DMS79 treated with DMSO at 0.1 percent for 48 hours (cell line): ENCODE measurements around the gene MAP2K3.

Source experiments
- DNase-seq: peaks from one replicate; lab custom pipeline; 2025; lab: John Stamatoyannopoulos, UW

The MAP2K3 gene

GRCh38 chr17:21252796-21253645 is 31.5 kb upstream of the MAP2K3 start, which contains the start of gene NATD1:
Gene NATD1 (minus strand): TSS chr17:21253410. CDS start chr17:21253264, 146 bp downstream.
- DNase-seq = peak; percentile 17

GRCh38 chr17:21253646-21254441 is 30.7 kb upstream of the MAP2K3 start:
- DNase-seq = no peak

DNA sequence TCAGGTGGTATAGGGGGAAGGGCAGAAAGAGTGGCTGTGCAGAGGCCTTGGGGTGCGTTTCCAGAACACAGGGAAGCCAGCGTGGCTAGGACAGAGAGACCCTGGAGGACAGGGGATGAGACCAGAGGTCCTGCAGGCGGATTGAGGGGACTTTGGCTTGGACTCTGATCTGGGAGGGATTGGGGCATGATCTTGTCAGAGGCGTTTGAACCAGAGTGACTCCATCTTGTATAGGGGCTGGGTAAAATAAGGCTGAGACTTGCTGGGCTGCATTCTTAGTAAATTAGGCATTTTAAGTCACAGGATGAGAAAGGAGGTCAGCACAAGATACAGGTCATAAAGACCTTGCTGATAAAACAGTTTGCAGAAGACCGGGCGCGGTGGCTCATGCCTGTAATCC is 25.9 kb upstream of the MAP2K3 start:
- no peak for DNase-seq

DNA sequence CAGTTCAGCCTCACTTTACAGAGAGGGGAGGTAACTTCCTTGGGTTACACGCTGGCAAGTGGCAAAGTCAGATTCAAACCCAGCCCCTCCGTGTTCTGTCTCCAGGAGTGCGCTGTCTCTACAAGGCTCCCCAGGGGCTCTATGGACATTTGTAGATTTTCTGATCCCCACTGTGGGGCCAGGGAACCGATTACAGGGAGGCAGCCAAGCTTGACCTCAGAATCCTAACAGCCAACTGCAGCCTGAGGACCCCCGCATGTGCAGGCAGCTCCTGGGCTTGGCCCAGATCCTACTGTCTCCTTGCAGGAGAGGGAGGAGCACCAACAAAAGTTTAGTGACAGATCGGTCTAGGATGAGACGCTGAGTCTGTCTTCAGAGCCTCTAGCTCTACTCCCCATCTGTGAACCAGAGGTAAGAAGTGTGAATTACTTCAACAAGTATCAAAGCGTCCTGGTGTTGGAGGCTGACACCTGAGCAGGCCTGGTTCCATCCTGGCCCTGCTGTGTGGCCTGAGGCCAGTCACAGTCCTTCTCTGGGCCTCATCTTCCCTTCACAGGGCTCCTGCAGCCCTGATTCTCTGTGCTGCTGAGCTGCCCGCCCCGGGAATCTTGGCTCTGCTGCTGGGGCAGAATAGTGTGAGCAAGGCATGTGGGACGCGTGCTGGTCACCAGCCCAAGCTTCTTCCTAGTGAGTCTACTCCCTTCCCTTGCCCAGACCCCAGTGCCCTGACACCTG is 22.1 kb upstream of the MAP2K3 start:
- no peak for DNase-seq

- no peak for DNase-seq
Observed at GRCh38 chr17:21263376-21263775, 21.1 kb upstream of the MAP2K3 start.

- DNase-seq = no peak
Observed at GRCh38 chr17:21268596-21269188, 15.8 kb upstream of the MAP2K3 start.

GRCh38 chr17:21269394-21269793 is 15.1 kb upstream of the MAP2K3 start:
- DNase-seq = no peak

DNA sequence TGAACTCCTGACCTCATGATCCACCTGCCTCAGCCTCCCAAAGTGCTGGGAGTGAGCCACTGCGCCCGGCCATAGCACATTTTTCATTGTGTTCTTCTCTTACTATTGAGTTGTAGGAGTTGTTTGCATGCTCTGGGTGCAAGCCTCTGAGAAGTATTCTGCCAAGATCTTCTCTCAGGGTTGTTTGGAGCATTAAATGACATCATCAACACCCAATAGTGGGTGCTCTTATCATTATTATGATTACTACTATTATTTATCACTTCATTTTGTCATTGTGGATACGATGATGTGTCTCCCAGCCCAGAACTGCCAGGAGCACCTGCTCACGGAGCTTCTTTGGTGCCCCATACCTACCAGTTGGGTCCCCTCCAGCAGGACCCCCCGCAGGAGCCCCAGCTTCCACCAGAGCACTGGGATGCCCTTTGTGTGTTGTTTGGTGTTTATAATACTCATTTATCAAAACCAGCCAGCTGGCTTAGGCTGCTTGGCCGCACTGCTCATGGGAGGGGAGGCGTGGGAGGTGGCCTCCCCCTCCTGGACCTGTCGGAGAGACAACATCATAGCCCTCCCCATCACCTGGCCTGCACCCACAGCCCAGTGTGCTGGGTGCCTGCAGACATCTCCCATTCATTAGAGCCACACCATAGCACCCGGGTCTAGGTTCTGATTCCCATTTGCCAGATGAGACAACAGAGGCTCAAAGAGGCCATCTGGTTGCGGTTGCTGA is 12.9 kb upstream of the MAP2K3 start:
- no peak for DNase-seq

- no peak for DNase-seq
Observed at GRCh38 chr17:21272250-21272649, 12.3 kb upstream of the MAP2K3 start.

DNA sequence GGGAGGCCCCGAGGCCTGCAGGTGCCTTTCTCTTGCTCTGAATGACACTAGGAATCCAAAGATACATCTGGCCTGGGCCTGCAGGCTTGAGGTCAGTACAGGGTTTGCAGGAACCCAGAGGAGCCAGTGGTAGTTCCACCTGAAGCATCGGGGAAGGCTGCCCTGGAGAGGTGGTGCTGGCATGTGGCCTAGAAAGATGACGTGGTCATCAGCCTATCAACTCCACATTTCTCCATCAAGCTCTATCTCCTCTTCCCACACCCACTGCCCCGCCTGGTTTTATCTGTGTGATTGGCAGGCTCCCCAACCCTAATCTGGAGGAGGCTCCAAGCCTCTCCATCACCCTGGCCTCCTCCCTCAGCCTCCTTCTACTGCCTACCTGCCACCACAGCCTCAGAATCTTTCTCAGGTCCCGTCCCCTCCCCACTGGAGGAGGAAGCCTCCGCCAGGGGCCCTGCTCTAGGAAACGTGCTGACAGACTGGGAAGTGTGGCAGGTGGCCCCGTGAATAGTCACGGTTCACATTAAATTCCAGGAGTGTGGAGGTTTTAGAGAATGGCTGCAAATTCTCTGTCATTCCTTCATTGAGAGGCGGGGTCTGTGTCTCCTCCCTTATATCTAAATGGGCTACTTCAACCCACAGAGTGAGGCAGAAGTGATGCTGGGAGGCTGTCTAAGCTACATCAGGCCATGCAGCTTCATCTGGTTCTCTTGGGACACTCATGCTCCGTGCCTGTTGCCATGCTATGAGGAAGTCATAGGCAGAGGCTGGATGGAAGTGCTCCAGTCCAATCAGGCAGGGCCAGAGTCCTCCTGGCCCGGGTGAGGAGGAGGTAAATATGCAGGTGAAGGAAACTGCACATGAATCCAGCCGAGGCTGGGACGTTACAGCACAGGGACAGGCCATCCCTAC is 11.4 kb upstream of the MAP2K3 start:
- no peak for DNase-seq

GRCh38 chr17:21275047-21275578 is 9.4 kb upstream of the MAP2K3 start:
- DNase-seq = peak; percentile 15

DNA sequence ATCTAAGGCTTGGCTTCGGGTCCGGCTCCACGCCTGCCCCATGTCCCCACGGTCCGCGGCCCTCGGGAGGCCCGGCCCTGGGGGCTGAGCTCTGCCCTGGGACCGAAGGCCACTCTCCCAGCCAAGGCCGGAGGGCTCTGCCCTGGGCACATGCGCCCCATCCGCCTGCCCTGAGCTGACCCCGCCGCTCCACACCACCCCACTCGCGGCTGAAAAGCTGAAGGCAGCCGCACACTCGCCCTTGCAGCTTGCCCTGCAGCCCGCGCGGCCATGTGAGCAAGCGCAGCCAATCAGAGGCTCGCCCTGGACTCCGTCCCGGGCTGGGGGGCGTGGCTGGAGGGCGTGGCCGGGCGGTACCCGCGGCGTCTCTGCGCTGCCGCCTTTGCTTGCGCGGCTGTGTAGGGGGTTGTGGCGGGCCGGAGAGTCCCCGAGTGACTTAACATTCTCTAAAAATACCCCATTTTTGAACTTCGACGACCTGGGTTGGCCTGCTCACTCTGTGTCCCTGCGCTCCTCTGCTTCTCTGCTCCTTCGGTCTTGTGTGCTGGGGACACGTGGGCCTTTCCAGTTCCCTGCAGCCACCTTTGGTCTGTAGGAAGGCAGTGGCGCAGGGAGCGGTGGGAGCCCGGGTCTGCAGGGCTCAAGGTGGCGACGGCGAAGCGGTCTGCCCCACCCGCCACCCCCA is 8.8 kb upstream of the MAP2K3 start:
- DNase-seq = peak; percentile 39

DNA sequence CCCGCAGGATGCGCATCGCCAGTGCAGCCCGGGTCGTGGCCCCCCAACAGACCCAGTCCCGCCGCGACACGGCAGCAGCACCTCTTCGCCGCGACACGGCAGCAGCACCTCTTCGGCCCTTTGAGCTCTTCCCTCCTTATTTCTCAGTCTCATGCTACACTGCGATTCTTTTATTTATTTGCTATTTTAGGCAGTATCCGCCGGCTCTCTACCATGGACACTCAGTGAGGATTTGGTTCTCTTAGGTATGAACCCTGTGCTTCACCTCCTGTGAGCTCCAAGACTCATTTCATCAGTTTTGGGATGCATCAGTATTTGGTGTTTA is 8.3 kb upstream of the MAP2K3 start:
- no peak for DNase-seq

DNA sequence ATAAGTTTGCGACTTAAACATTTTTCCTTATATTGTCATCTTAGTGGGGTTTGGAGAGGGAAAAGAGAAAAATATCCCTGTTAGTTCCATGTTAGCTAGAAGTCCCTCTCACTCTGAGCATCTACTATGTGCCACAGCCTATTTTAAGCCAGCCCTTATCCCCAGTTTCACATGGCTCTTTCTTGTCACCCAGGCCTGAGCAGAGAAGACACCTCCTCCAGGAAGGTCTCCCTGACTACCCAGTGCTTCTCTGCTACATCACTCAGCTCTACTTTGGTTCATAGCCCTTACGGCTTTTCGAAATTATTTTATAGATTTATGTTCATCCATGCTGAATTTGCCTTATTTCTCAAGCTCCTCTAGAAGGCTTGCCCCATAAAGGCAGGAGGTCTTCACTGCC is 7.2 kb upstream of the MAP2K3 start:
- no peak for DNase-seq

DNA sequence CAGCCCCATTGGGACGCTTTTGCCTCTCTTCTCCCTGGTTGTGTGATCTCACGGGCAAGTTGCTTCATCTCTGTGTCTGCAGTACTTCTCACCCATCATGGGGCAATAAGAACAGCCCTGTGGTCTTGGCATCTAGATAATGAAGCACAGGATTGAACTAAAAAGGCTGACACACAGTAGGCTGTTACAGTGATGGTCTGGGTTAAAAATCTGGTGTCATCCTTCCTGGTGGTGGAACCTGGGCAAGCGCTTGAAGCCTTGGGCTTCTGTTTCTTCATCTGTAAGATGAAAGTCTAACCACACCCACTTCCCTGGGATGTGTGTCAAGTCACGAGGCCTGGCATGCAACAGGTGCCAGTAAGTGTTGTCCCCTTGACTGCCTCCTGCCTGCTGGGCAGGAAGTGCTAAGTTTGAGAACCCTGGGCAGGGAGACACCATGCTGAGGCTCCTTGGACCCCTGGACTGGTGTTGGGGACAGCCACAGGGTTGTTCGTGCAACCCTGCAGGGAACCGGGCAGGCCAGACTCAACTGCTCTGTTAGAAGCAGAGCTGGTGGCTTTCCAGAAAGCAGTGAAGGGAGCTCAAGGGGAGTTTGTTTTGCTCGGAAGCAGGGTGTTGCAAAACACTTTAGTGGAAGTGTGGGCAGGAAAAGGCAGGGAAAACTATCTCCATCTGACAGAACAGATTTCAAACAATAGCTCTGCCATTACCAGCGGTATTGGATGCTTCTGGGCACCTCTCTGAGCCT is 5.9 kb upstream of the MAP2K3 start:
- DNase-seq = no peak

DNA sequence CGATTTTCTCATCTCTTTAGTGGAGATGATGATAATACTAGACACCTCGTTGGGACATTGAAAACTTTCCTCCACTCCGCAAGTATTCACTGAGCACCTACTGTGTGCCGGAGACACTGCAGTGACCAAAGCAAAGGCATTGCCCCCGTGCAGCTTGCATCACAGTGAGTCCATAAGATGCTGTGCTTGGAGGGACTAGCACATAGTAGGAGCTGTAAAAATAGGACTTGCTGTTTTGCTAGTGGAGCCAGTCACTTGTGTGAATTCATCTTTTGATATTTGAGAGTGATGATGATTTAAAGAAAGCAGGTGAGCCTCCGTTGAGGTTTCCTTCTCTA is 5.3 kb upstream of the MAP2K3 start:
- DNase-seq = no peak

GRCh38 chr17:21279582-21279981 is 4.9 kb upstream of the MAP2K3 start:
- DNase-seq = no peak

DNA sequence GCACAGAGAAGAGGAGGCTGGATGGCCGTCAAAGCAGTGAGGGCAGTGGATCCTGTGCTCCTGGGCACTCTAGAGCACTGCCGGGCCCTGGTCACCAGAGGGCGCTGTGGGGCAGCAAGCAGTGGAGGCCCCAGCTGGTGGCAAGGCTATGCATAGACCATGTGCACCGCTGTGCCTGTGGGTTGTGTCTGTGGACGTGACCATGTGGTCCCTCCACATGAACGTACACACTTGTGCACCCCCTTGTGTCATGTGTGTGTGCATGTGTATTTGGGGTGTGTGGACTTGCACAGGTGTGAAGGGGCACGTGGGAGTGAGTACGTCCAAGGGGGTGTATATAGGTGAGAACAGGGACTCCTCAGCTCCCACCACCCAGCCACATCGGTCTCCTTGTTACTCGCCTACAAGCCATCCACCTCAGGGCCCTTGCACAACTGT is 4.4 kb upstream of the MAP2K3 start:
- DNase-seq = peak; percentile 1

DNA sequence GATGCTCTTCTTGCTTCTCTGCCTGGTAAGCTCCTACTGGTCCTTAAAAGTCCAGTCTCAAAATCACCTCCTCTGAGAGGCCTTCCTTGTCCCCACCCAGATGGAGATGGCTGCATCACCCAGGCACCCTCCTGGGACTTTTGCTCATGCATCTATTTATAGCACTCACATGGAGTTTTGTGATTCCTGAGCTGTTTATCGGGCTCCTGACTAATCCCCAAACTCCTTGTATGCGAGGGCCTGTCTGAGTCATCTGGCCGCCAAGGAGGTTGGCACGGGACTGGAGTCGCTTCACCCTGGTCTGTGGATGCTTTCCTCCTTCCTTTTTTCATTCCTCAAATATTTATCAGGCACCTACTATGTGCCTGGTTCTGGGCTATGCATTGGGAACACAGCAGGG is 2.3 kb upstream of the MAP2K3 start:
- DNase-seq = no peak
